Adrenal gland (tissue), 12 donors: ENCODE data around the gene CNFN. TPM values are rescaled to one million over a fixed set of nuclear protein-coding genes. Genes with fewer than 3 reads are reported as not detected.
A peak's percentile ranks its signal among the peaks of the same experiment; 100 is the strongest.

Source experiments
- DNase-seq, 7 donors: peaks; one replicate each; pipeline ENCODE4 v3.0.0-alpha.2; 2019 to 2020
- H3K27ac ChIP-seq, 5 donors: fragments of 200-600 bp; sonication (generic) in 4 of 5; 1 replicate in 3 of 5; 2 replicates in 2 of 5; pipeline versions ENCODE4 v1.5.1 to v1.8.0; 2016 to 2020; ENCODE audit warnings: mild to moderate bottlenecking in 1 of 5
- H3K27me3 ChIP-seq: fragments of 200-600 bp; 2 replicates; pipeline ENCODE4 v1.8.0; 2021
- H3K36me3 ChIP-seq, 2 donors: fragments of 200-600 bp; replicated peaks in 1 of 2; 1 replicate in 1 of 2; 2 replicates in 1 of 2; pipeline versions ENCODE4 v1.5.1 to v1.8.0; 2018 to 2022
- H3K4me1 ChIP-seq, 2 donors: fragments of 200-600 bp; replicated peaks in 1 of 2; 1 replicate in 1 of 2; 2 replicates in 1 of 2; pipeline versions ENCODE4 v1.5.1 to v1.8.0; 2018 to 2021
- H3K4me3 ChIP-seq, 4 donors: fragments of 200-600 bp; sonication (generic) in 3 of 4; one replicate each; pipeline ENCODE4 v1.5.1; 2016 to 2018
- H3K9me3 ChIP-seq, 3 donors: fragments of 200-600 bp; sonication (generic) in 1 of 3; replicated peaks in 1 of 3; 1 replicate in 2 of 3; 2 replicates in 1 of 3; pipeline versions ENCODE4 v1.5.1 to v1.8.0; 2016 to 2021
- POLR2A ChIP-seq, 2 donors: fragments of 450-650 bp; IDR thresholded peaks; one replicate each; pipeline ENCODE4 v1.6.1; 2017; ENCODE audit warnings: antibody characterized with exemption in 2 of 2, mild to moderate bottlenecking in 2 of 2, moderate library complexity in 1 of 2
- WGBS, 4 donors: extraction: QIAGEN DNeasy Blood & Tissue Kit in 2 of 4; methylation state at CpG; one replicate each; pipeline versions ENCODE4 v1.1.5 to v1.1.7; 2013 to 2017; 5-methylcytosine and 5-hydroxymethylcytosine counted together
- intact Hi-C, 2 donors: fragments of 100-400 bp; cut with DNase I; formaldehyde crosslinking; loops; one replicate each; pipeline versions ENCODE4 v1.14.1 to v1.15.0; 2022 to 2023
- polyA plus RNA-seq, 3 donors: library from polyadenylated mRNA; stranded (reverse); fragments of 200-250 nt in 2 of 3; fragments of 350-450 nt in 1 of 3; fragmentation: Illumina TruSeq in 1 of 3; extraction: RNeasy Lipid Tissue Mini Kit (QIAGEN cat#74804) in 1 of 3; gene quantifications; one replicate each; pipeline ENCODE4 v1.2.3, GENCODE V29; 2013 to 2014
- total RNA-seq, 9 donors: library from RNA; depleted of rRNA in 4 of 9; stranded (reverse); fragments of >200 nt in 4 of 9; fragments of 120-200 nt in 1 of 9; fragmentation: NEBNext Ultra II Directional in 1 of 9; extraction: Animal tissue kit (Norgen Biotek cat#: 25700) in 1 of 9; gene quantifications; one replicate each; pipeline versions ENCODE4 v1.1.0 to v1.2.4, GENCODE V29; 2013 to 2023
- TF ChIP-seq, protein P1 (sequence below), 6 experiments: fragments of 450-650 bp in 4 of 6; fragments of 200-600 bp in 2 of 6; sonication (generic) in 1 of 6; IDR thresholded peaks; 1 replicate in 5 of 6; 2 replicates in 1 of 6; pipeline versions ENCODE4 v1.5.1 to v1.8.0; 2016 to 2021; ENCODE audit warnings: antibody characterized with exemption in 6 of 6, mild to moderate bottlenecking in 2 of 6, moderate library complexity in 1 of 6
- donor health status: healthy with polysubstance abuse.
- donor health status: Bipolar disorder and iron deficiency.
- donor health status: DM: yes; HTN: yes; CAD: no.
- donor health status: DM: no; HTN: no; CAD: no.
- donor health status: DM: no; HTN: no; CAD: no.
- donor health status: DM: yes; HTN: yes; CAD: no.

Gene CNFN
- total and polyA plus RNA-seq, 12 donors, result 0.78 to 20.9 (median 3.5) TPM; not detected in 2

DNA sequence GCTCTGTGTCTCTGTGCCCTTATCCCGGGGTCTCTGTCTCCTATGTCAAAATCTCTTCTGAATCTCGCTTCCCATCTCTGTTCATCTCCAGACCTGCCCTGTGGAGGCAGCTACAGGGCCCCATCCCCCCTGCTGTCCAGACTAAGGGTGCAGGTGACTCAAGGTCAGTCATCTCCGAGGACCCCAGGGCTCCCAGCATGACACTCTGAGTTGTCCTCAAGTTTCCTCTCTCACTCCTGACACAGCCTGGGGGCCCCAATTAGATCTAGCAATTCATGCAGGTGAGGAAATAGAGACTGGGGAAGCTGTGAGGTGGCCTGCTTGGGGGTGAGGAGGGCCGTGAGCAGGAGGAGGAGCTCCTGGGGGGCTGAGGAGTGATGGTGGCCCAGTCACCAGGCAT is 2.1 kb upstream of the CNFN start:
- WGBS, 4 donors, result 62 to 78% (median 65%) methylated on average over 4 of the region's 4 CpGs
- TF ChIP-seq, protein P1, sequence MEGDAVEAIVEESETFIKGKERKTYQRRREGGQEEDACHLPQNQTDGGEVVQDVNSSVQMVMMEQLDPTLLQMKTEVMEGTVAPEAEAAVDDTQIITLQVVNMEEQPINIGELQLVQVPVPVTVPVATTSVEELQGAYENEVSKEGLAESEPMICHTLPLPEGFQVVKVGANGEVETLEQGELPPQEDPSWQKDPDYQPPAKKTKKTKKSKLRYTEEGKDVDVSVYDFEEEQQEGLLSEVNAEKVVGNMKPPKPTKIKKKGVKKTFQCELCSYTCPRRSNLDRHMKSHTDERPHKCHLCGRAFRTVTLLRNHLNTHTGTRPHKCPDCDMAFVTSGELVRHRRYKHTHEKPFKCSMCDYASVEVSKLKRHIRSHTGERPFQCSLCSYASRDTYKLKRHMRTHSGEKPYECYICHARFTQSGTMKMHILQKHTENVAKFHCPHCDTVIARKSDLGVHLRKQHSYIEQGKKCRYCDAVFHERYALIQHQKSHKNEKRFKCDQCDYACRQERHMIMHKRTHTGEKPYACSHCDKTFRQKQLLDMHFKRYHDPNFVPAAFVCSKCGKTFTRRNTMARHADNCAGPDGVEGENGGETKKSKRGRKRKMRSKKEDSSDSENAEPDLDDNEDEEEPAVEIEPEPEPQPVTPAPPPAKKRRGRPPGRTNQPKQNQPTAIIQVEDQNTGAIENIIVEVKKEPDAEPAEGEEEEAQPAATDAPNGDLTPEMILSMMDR (IDR thresholded peaks at IDR 0.05), result no peak
- TF ChIP-seq POLR2A (IDR thresholded peaks at IDR 0.05), result no peak
- peaks cover 9% of the 10 kb centered on the region for H3K27me3 ChIP-seq
- peaks cover 4 to 10% of the 10 kb centered on the region in 2 donors for H3K4me1 ChIP-seq
- no peaks in the 10 kb centered on the region for H3K9me3 ChIP-seq
- intact Hi-C loops, result no loop called here
- H3K4me3 ChIP-seq, result no peak overlapping the region
- no peak for DNase-seq
- no peak overlapping the region for H3K27ac ChIP-seq
- no peaks in the 10 kb centered on the region for H3K36me3 ChIP-seq

DNA sequence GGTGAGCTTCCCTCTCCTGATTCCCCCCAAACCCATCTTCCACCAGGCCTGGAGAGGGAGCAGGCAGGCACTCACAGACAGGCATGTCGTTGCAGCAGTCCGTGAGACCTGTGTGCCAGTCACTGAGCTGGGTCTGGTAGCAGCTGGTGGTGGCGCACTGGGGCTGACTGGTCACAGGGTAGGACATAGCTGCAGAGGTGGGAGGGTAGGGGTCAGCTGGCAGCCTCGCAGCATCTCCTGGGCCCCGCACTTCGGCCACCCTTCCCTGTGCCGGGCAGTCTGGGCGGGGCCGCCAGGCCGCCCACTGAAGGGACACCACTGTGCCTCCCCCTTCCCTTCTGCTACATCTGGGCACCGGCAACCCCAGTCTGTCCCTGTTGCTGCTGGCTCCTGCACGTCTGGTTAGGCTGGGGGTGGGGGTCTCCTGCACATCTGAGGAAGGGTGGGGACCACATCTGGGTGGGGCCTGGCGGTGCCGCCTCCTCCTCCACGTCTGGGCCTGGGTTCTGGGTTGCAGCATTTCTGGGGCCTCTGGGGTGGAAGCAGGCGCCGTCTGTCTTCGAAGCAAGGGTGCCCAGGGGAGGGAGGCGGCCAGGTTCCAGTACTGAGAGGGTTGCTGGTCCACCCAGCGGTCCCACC is 1.1 kb downstream of the CNFN start:
- TF ChIP-seq POLR2A (IDR thresholded peaks at IDR 0.05), result no peak
- TF ChIP-seq, protein P1 (IDR thresholded peaks at IDR 0.05), result no peak
- WGBS, 4 donors, result 76 to 78% (median 77%) methylated on average over 11 to 20 of the region's 20 CpGs
- Histone ChIP-seq H3K27me3 (peaks cover 9% of the 10 kb centered on the region), H3K4me3 (no peak overlapping the region), H3K36me3 (no peaks in the 10 kb centered on the region), H3K9me3 (no peaks in the 10 kb centered on the region), H3K4me1 (peaks cover 4 to 5% of the 10 kb centered on the region in 2 donors), H3K27ac (no peak overlapping the region)
- intact Hi-C loops, result no loop called here
- no peak for DNase-seq

DNA sequence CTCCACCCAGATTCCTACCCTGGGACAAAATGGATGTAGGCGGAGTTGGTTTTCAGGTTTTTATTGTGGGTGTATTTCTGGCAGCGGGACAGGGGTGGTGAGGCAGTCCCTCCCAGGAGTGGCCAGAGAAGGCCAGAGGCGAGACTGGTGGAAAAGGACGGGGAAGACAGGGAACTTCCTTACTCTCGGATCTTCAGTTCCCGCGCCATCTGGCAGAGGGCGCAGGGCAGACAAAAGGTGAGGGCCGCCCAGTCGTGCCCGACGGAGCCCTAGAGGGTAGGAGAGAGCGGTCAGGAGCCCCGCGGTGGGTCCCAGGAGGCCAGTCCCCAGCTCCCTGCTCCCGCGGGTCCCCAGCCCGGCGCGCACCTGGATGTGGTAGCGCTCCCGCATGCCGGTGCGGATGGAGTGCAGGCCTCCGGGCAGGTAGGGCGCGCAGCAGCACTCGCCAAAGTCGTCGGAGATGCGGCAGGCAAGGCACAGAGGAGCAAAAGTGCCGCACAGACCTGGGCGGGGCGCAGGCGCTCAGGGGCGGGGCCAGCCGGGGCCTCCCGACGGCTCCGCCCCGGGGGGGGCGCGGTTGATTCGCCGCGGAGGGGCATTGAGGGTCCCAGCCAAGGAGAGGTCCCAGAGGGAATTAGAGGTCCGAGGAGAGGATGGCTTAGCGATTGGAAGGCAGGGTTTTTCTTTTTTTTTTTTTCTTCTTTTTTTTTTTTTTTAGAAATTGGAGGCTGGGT is 3.0 kb downstream of the CNFN start:
- H3K9me3 ChIP-seq, result no peaks in the 10 kb centered on the region
- peak; percentile 67 to 84 (median 76) for DNase-seq
- H3K4me1 ChIP-seq, result peaks cover 4 to 5% of the 10 kb centered on the region in 2 donors
- no peaks in the 10 kb centered on the region for H3K36me3 ChIP-seq
- 1 to 4% (median 3%) methylated on average over 24 to 48 of the region's 48 CpGs for WGBS, 4 donors
- peak overlapping the region in 2 of 4 donors; percentile 29 to 63 for H3K4me3 ChIP-seq
- peaks cover 9% of the 10 kb centered on the region for H3K27me3 ChIP-seq
- intact Hi-C loops, result no loop called here
- H3K27ac ChIP-seq, result peak overlapping the region in 1 of 5 donors; percentile 80
- peak in 1 of 2 donors; percentile 7 for TF ChIP-seq POLR2A (IDR thresholded peaks at IDR 0.05)
- TF ChIP-seq, protein P1 (IDR thresholded peaks at IDR 0.05), result peak; percentile 35 to 65 (median 56)

DNA sequence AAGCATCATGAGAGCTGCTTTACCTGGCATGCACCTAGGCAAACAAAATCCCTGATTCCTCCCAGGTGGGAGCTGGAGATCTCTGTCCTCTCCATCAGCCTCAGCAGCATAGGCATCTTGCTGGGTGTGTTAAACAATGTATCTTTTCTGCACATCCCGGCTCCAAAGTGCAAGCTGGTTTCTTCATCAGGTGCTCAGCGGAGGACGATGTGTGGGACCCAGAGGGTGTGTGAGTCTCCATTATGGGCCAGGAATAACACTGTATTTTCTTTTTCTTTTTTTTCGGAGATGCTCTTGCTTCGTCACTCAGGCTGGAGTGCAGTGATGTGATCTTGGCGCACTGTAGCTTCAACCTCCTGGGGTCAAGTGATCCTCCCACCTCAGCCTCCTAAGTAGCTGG is 9.9 kb downstream of the CNFN start:
- no peak overlapping the region for H3K4me3 ChIP-seq
- H3K36me3 ChIP-seq, result peaks cover 0 to 7% of the 10 kb centered on the region in 2 donors
- TF ChIP-seq, protein P1 (IDR thresholded peaks at IDR 0.05), result no peak
- TF ChIP-seq POLR2A (IDR thresholded peaks at IDR 0.05), result no peak
- intact Hi-C loops, result no loop called here
- H3K27me3 ChIP-seq, result no peaks in the 10 kb centered on the region
- no peak for DNase-seq
- H3K4me1 ChIP-seq, result no peaks in the 10 kb centered on the region
- WGBS, 4 donors, result 72 to 75% (median 75%) methylated on average over 6 of the region's 6 CpGs
- H3K27ac ChIP-seq, result no peak overlapping the region
- H3K9me3 ChIP-seq, result no peaks in the 10 kb centered on the region
